Right kidney (tissue), 1 donor: ENCODE measurements around the gene PTPN7.
"Not testable (repeated sequence)": the region's sequence is repeated elsewhere in the genome, so short reads cannot be mapped to it uniquely, and the experiment has no call there.

ENCODE experiments used
- DNase-seq: peaks from one replicate; pipeline ENCODE4 v3.0.0-alpha.2; 2016

Gene PTPN7

GRCh38 chr1:202130297-202130721, 30.1 kb downstream of the PTPN7 start:
- DNase-seq: no peak

- no peak for DNase-seq
Measured at GRCh38 chr1:202129453-202130296, 30.7 kb downstream of the PTPN7 start.

GRCh38 chr1:202127836-202128622, 32.4 kb downstream of the PTPN7 start:
- DNase-seq: no peak

GRCh38 chr1:202127061-202127460, 33.3 kb downstream of the PTPN7 start:
- DNase-seq: no peak

DNA sequence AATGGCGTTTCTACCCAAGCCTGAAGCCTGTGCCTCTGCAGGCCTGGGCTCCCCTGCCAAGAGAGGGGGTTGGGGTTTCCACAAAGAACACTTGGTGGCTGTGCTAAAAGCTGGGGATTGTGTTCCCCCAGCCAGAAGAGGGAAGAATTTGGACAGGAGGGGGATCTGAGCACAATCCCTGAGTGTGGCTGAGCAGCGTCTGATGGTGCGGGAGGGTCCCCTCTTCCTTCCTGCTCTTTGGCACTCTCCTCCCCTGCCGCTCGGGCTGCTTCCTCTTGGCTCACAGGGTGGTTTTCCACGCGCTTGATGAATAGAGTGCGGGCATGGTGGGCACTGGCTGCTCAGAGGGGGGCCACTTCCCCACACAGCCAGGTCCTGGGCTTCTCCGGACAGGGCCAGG, 34.0 kb downstream of the PTPN7 start:
- no peak for DNase-seq

- no peak for DNase-seq
Measured at GRCh38 chr1:202125611-202126010, 34.8 kb downstream of the PTPN7 start.

DNA sequence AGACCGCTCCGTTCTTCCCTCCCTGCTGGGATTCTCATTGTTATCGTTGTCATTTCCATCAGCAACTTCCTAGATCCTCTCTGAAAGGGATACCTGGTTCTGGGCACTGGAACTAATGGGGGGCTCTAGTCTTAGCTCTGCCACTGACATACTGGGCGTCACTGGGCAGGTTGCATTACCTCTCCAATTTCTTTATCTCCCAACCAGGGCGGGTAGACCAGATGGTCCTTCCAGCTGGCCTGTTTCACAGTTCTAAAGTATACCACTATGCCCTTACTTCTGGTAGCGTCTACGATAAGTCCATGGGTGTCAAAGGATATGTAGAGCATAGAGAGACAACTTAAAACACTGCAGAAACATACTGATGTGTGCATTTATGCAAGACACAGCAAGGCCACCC, 36.3 kb downstream of the PTPN7 start:
- DNase-seq: no peak

- no peak for DNase-seq
Measured at GRCh38 chr1:202123336-202123813, 37.0 kb downstream of the PTPN7 start.

DNA sequence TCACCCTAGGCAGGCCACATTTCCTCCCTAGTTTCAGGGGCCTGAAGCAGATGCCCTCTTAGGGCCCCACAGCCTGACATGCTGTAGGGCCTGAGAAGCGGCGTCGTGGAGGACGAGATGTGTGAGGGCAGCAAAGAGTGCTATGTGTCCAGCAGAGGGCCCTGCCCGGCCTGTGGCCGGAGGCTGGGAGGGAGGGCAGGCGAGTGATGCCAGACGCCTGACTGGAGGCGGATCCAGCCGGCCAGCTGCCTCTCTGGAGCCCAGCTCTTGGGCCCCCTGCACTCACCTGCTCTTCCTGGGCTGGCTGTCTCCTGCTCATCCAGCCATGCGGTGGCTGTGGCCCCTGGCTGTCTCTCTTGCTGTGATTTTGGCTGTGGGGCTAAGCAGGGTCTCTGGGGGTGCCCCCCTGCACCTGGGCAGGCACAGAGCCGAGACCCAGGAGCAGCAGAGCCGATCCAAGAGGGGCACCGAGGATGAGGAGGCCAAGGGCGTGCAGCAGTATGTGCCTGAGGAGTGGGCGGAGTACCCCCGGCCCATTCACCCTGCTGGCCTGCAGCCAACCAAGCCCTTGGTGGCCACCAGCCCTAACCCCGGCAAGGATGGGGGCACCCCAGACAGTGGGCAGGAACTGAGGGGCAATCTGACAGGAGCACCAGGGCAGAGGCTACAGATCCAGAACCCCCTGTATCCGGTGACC, 37.6 kb downstream of the PTPN7 start, which contains the start of gene GPR37L1:
GPR37L1 (plus strand) TSS at position 279 of the 697 bp plus-strand sequence; CDS start at position 326, 47 bp downstream.
- no peak for DNase-seq

GRCh38 chr1:202121006-202121405, 39.4 kb downstream of the PTPN7 start:
- DNase-seq: no peak

- no peak for DNase-seq
Measured at GRCh38 chr1:202117898-202118371, 42.5 kb downstream of the PTPN7 start.

- no peak for DNase-seq
Measured at GRCh38 chr1:202116287-202116686, 44.1 kb downstream of the PTPN7 start.

- DNase-seq: no peak
Measured at GRCh38 chr1:202113690-202114300, 46.6 kb downstream of the PTPN7 start.

DNA sequence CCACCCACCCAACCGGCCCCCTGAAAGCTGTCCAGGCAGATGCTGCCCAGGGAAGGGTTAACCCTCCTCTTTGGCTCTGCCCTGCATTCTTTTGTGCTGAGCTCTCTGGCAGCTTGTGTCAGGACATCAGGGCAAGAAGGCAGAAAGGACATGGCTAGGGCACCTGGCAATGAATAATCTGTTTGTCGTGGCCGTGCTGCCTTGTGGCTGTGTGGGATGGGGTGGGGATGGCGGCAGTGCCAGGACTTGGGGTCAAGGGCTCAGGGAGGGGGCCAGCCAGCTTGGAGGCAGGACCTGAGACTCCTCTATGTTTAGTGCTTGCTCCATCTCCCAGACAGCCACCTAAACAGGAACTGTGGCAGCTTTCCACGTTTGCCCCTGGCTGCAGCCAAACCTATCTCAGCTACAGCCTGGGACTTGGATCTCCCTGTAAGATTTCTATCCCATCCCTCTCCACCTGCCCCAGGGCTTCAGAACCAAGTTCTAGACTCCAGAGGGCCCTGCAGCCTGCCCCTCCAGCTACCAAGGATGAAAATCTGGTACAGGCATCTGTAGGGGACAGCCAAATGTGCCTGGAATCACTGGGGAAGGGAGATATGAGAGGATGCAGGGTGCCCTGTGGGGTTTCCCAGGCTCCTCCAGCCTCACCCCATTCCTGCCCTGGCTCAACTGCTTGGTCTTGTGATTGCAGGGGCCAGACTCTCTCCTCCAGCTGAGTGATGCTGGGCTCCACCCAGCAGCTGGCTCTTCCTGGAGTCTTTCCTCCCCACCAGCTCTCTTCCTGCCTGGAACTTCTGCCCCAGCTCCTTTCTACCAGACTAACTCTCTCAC, 47.3 kb downstream of the PTPN7 start:
- no peak for DNase-seq

- DNase-seq: not testable (repeated sequence)
Measured at GRCh38 chr1:202111589-202111988, 48.8 kb downstream of the PTPN7 start.

GRCh38 chr1:202110977-202111376, 49.4 kb downstream of the PTPN7 start:
- DNase-seq: no peak

DNA sequence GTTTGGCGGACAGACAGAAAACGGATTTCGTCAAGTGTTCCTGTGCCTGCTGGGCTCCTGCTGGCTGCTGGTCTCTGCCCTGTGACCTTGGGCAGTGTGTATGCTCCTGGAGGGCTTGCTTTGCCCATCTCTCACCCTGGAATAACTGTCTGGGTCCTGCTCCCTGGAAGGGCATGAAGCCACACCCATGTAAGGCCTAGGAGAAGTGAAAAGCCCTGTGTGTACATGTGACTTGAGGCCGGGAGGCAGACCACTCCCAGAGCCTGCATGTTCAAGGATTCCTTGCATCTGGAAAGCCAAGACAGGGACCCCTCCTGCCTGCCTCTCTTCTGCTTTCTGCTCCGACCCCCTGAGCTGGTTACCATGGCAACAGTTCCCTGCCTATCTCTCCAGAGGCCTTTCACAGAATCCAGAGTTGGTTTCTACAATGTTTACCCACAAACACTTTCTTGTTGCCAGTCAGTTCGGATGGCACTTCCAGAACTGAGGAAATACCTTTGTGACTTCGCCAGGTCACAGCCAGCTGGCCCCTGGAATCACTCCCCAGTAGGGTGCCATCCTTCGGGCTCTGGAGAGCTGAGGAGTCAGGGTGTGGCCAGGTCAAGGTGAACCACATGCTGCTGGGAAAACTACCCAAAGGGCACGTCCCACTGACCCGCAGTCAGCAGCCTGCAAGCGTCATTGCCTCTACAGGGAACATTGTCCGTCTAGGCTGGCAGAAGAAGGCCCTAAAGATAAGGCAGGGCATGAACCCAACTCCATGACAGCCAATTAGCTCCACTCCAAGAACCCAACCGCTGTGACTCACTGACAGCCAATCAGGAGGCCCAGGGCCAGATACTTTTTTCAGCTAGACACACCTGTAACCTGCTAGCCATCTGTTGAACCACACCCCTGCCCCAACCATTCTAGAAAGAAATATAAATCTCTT, 52.3 kb downstream of the PTPN7 start:
- no peak for DNase-seq

GRCh38 chr1:202107321-202107761, 53.1 kb downstream of the PTPN7 start:
- DNase-seq: no peak

DNA sequence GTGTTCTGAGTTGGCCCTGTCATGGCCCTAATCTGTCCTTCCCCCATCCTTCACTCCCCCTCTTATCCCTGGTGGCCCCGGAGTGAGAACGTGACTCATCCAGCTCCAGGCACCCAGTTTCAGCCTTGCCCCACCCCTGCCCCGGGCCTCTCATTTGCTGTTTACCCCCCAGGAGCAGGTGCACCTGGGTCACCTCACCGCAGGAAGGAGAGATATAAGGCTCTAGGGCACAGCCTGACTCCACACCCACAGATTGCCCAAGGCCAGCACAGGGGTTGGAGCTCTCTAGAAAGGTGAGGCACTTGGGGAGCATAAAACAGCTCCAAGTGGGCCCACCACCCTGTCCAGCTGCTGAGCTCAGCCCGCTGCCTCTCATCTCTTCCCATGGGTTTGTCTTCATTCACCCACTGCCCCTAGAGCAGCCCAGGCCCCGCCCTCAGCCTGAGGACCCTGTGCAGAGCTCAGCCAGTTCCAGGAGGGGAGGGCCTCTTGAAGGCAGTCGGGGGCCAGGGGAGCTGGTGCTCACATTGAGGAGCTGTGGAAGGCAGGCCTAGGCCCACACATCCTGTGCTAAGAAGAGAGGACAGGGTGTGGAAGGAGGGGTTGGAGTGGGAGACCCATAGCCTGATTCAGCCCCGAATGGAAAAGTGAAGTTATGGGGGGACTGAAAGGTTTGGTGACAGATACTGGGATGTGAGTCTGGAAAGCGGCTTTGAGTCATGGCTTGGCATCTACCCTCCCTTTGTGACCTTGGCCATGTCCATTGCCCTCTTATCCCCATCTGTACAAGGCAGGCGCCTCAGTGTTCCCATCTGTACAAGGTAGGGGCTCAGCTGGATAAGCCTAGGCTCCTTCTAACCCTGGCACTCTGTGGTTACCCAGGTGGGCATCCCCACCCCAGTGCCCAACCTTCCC, 53.8 kb downstream of the PTPN7 start:
- DNase-seq: no peak
